Stimulated activated naive CD8-positive, alpha-beta T cell treated with anti-CD3 and anti-CD28 coated beads, Interleukin-15, Interleukin-2, amounts not matched to agents 100 ng/mL and 50 ng/mL, for 24 hours (primary cell): ENCODE measurements around the gene UNC13A.
A peak's percentile ranks its signal among the peaks of the same experiment; 100 is the strongest.

Source experiments
- H3K27ac Mint-ChIP-seq: one replicate; pipeline ENCODE4 v1.8.0; 2021; ENCODE audit warnings: mild to moderate bottlenecking, mixed read lengths
- H3K27me3 Mint-ChIP-seq: one replicate; pipeline ENCODE4 v1.8.0; 2021; ENCODE audit warnings: mixed read lengths
- H3K36me3 Mint-ChIP-seq: one replicate; pipeline ENCODE4 v1.8.0; 2021; ENCODE audit warnings: low read depth, mixed read lengths
- H3K4me1 Mint-ChIP-seq: one replicate; pipeline ENCODE4 v1.8.0; 2021; ENCODE audit warnings: low read depth, mixed read lengths
- H3K4me3 Mint-ChIP-seq: one replicate; pipeline ENCODE4 v1.8.0; 2021; ENCODE audit warnings: mild to moderate bottlenecking, mixed read lengths
- H3K9me3 Mint-ChIP-seq: one replicate; pipeline ENCODE4 v1.8.0; 2021; ENCODE audit warnings: mixed read lengths

UNC13A gene

DNA sequence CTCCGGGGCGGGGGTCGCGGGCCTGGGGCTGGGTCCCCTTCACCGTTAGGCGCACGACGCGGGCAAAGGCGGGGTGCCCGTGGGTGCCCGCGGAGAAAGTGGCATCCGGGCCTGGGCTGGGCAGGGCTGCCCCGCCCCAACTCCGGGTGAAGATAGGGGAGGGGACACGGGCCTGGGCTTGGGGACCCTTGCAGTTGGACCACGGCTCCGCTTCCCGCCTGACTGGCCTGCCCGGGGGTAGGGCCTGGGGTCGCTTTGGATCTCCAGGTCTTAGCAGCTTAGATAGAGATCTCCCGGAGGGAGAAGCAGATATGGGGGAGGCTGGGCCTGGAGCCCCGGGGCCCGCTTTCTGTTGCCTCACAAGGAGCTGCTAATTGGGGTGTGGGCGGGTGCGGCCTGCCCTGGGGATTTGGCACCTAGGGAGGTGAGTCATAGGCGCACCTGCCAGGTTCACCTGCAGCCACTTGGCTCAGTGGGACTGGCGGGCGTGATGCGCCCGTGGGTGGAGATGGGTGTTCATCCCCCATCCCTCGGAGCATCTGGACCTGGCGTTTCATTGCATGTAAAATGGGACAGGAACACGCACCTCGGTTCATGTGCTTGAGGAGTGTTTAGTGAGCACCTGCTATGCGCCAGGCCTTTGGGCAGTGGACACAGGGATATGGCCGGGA lies 31.7 kb upstream of the UNC13A start:
- Mint-ChIP-seq H3K36me3 (peaks cover 9% of the 10 kb centered on the region), H3K27me3 (no peaks in the 10 kb centered on the region), H3K4me1 (peaks cover 36% of the 10 kb centered on the region), H3K9me3 (no peaks in the 10 kb centered on the region), H3K4me3 (peak overlapping the region; percentile 88), H3K27ac (peak overlapping the region; percentile 85)

DNA sequence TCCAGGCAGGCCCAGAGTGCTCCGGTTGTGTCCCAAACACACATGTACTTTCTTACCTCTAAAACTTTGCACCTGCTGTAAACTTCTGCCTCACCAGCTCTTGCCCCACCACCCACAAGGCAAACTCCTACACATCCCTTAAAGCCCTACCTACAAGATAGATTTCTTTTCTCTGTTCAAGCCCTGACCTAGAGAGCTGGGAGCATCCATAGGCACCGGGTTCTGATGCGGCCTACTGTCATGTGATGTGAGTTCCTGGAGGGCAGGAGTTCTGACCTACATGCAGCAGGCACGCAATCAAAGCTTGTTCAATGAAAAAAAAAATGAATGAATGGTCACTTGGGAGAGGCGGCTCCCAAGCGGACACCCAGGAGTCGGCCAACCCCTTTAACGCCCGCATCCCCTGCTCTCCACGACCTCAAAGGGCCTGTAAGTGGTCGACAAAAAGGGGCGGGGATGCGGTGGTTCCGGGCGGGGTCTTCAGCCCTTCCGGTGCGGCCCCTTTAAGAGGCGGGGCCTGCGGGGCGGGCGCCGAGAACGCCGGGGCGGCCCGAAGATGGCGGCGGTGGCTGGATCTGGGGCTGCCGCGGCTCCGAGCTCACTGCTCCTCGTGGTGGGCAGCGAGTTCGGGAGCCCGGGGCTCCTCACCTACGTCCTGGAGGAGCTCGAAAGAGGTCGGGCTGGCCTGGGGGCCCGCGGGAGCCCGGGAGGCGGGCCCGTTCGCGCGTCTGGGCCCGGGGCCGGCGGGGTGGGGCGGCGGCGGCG lies 31.0 kb upstream of the UNC13A start, which contains the start of gene MAP1S:
Gene MAP1S, plus strand, starts transcription at position 534 of the 765 bp plus-strand sequence. Its CDS starts 23 bp downstream, at position 557.
- Mint-ChIP-seq H3K27me3 (no peaks in the 10 kb centered on the region), H3K27ac (peak within 1 kb of the TSS; percentile 85), H3K36me3 (peaks cover 7% of the 10 kb centered on the region), H3K4me3 (peak within 1 kb of the TSS; percentile 88), H3K9me3 (no peaks in the 10 kb centered on the region), H3K4me1 (peaks cover 36% of the 10 kb centered on the region)

DNA sequence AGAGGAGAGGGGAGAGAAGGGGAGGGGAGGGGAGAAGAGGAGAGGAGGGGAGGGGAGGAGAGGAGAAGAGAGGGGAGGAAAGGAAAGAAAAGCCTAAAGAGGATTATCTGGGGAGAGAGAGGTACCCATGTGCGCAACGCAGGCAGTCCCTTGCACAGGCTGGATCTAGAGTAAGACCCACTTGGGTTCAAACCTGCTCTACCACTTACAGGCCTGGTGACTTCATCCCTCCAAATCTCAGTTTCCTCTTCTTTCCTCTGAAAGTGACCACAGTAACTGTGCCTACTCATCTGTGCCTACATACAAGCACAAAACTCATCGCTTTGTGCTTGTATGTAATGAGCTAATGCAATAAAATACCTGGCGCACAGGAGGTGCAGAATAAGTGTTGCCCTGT lies 30.4 kb upstream of the UNC13A start:
- H3K9me3 Mint-ChIP-seq: no peaks in the 10 kb centered on the region
- peaks cover 3% of the 10 kb centered on the region for H3K36me3 Mint-ChIP-seq
- H3K4me3 Mint-ChIP-seq: peak overlapping the region; percentile 83
- H3K27ac Mint-ChIP-seq: peak overlapping the region; percentile 84
- no peaks in the 10 kb centered on the region for H3K27me3 Mint-ChIP-seq
- H3K4me1 Mint-ChIP-seq: peaks cover 36% of the 10 kb centered on the region

DNA sequence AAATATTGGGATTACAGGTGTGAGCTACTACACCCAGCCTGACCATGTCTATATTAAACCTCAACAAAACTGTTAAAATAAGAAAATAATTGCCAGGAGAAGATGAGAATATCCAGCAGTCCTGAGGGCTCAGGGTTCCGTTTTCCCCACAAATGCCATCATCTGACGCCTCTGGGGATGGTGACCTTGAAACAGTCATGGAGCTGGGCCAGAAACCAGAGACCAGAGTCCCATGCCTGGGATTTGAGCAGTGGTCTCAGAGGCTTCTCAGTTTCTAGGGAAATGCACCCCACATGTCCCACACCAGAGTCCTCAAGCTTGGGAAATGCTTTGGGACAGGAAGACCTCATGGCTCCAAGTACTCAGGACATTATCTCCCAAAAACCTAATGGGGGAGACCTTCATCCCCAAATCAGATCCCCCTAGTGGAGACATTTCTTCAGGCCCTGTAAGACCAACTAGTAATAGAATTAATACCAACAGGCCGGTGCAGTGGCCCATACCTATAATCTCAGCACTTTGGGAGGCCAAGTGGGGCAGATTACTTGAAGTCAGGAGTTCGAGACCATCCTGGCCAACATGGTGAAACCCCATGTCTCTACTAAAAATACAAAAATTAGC lies 28.3 kb upstream of the UNC13A start:
- H3K27ac Mint-ChIP-seq: no peak overlapping the region
- H3K27me3 Mint-ChIP-seq: no peaks in the 10 kb centered on the region
- H3K9me3 Mint-ChIP-seq: no peaks in the 10 kb centered on the region
- H3K4me1 Mint-ChIP-seq: peaks cover 29% of the 10 kb centered on the region
- no peak overlapping the region for H3K4me3 Mint-ChIP-seq
- peaks cover 3% of the 10 kb centered on the region for H3K36me3 Mint-ChIP-seq

DNA sequence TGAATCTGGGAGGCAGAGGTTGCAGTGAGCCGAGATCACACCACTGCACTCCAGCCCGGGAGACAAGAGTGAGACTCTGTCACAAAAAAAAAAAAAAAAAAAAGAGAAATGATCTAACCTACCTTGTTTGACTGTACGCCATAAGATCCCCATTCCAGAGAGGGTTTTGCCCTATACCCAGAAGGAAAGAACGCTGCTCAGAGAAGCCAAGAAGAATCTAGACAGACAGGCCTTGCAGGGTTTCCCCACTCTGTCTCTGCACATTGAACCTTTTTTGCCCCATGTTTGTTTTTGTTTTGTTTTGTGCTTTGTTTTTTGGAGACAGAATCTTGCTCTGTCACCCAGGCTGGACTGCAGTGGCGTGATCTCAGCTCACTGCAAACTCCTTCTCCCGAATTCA lies 23.7 kb upstream of the UNC13A start:
- Mint-ChIP-seq H3K27me3 (no peaks in the 10 kb centered on the region), H3K27ac (no peak overlapping the region), H3K4me1 (no peaks in the 10 kb centered on the region)

DNA sequence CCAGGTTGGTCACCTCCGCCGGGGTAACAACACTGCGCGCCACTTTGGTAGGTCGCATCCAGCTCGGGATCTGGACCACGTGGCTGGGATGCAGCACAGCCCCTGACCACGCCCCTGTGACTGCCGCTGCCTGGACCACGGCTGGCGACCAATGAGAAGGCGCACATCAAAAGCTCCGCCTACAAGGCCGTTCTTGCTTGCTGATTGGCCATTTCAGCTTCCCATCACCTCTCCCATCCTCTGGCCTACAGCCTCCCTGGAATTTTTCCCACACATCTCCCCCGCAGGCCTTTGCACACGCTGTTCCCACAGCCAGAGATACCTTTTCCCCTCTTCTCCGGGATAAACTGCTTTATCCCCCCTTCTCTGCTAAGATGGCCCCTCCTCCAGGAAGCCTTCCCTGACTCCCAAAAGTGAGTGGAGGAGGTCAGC lies 18.6 kb upstream of the UNC13A start:
- H3K4me1 Mint-ChIP-seq: no peaks in the 10 kb centered on the region
- H3K27ac Mint-ChIP-seq: no peak overlapping the region
- no peak overlapping the region for H3K4me3 Mint-ChIP-seq
- H3K36me3 Mint-ChIP-seq: no peaks in the 10 kb centered on the region
- no peaks in the 10 kb centered on the region for H3K27me3 Mint-ChIP-seq
- H3K9me3 Mint-ChIP-seq: no peaks in the 10 kb centered on the region

More for the DNA sequence above, 23.7 kb upstream of the UNC13A start:
- no peaks in the 10 kb centered on the region for H3K9me3 Mint-ChIP-seq
- H3K4me3 Mint-ChIP-seq: no peak overlapping the region
- no peaks in the 10 kb centered on the region for H3K36me3 Mint-ChIP-seq

DNA sequence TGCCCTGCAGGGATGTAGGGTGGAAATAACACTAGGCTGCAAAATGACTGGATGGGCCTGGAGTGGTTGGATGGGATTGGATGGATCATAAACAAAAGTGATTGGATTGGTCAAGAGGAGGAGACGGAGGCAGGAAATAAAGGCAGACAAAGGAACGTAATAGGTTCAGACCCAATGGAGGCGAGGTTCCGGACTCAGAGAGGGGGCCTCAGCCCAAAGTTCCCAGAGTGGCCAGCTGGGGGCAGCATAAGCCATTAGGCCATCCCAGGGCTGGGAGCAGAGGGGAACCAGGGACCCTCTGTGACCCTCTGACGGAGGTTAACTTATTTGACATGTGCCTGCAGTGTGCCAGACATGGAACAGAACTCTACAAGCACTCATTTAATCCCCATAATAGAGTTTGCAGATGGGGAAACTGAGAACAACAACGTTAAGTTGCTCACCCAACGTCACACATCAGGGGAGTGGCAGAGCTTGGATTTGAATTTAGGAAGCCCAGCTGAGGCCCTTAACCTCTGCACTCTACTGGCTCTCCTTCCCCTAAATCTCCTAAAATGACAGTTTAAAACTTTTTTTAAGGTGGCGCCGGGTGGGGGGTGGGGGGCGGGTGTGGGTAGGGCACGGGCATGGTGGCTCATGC lies 15.8 kb upstream of the UNC13A start:
- Mint-ChIP-seq H3K9me3 (no peaks in the 10 kb centered on the region), H3K27me3 (peaks cover 6% of the 10 kb centered on the region), H3K27ac (no peak overlapping the region), H3K4me1 (no peaks in the 10 kb centered on the region), H3K36me3 (no peaks in the 10 kb centered on the region), H3K4me3 (no peak overlapping the region)

DNA sequence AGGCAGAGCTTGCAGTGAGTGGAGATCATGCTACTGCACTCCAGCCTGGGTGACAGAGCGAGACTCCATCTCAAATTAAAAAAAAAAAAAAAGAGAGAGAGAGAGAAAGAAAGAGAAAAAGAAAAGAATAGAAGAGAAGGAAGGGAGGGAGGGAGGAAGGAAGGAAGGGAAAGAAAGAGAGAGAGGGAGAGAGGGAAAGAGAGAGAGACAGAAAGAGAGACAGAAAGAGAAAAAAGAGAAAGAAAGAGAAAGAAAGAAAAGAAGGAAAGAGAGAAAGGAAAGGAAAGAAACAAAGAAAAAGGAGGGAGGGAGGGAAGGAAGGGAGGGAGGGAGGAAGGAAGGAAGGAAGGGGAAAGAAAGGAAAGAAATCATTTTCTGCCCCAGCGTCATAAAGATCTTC lies 7.0 kb upstream of the UNC13A start:
- no peak overlapping the region for H3K27ac Mint-ChIP-seq
- no peaks in the 10 kb centered on the region for H3K4me1 Mint-ChIP-seq
- no peak overlapping the region for H3K4me3 Mint-ChIP-seq
- H3K27me3 Mint-ChIP-seq: peaks cover 44% of the 10 kb centered on the region
- H3K9me3 Mint-ChIP-seq: no peaks in the 10 kb centered on the region
- H3K36me3 Mint-ChIP-seq: no peaks in the 10 kb centered on the region

DNA sequence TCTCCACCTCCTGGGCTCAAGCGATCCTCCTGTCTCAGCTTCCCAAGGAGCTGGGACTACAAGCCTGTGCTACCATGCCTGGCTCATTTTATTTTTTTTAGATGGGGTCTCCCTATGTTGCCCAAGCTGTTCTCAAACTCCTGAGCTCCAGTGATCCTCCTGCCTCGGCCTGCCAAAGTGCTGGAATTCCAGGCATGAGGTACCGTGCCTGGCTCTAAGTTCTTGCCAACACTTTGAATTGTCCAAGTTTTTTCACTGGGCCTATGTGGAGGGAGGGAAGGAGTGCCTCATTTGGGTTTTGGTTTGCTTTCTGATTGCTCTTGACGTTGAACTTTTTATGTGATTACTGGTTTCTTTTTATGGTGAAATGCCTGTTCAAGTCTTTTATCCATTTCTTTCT lies 4.4 kb upstream of the UNC13A start:
- H3K9me3 Mint-ChIP-seq: no peaks in the 10 kb centered on the region
- peaks cover 6% of the 10 kb centered on the region for H3K4me1 Mint-ChIP-seq
- H3K27ac Mint-ChIP-seq: no peak overlapping the region
- H3K27me3 Mint-ChIP-seq: peaks cover 46% of the 10 kb centered on the region
- H3K36me3 Mint-ChIP-seq: no peaks in the 10 kb centered on the region
- no peak overlapping the region for H3K4me3 Mint-ChIP-seq

DNA sequence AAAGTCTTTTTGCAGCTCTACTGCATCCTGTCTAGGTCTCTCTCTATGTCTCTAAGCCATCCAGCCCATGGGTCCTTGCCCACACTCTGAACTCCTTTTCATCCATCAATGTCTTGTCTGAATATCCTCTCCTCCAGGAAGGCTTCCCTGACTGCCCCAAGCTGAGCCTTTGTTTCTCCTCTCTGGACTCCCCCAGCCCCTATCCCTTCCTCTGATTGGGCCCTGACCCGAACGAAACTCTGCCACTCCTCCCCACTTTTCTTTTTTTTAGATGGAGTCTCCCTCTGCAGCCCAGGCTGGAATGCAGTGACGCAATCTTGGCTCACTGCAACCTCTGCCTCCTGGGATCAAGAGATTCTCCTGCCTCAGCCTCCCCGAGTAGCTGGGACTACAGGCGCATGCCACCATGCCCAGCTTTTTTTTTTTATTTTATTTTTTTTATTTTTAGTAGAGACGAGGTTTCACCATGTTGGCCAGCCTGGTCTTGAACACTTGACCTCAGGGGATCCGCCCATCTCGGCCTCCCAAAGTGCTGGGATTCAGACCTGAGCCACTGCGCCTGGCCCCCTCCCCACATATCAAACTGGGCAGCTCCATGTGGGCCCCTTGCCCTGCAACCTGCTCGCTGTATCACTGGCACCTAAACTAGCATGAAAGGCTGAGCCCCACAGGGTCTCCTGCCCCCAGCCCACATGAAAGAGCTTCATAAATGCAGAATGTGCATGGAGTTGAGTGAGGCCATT lies 870 bp upstream of the UNC13A start:
- Mint-ChIP-seq H3K9me3 (no peaks in the 10 kb centered on the region), H3K36me3 (no peaks in the 10 kb centered on the region), H3K27ac (no peak overlapping the region), H3K27me3 (peaks cover 58% of the 10 kb centered on the region), H3K4me3 (no peak overlapping the region), H3K4me1 (peaks cover 8% of the 10 kb centered on the region)

DNA sequence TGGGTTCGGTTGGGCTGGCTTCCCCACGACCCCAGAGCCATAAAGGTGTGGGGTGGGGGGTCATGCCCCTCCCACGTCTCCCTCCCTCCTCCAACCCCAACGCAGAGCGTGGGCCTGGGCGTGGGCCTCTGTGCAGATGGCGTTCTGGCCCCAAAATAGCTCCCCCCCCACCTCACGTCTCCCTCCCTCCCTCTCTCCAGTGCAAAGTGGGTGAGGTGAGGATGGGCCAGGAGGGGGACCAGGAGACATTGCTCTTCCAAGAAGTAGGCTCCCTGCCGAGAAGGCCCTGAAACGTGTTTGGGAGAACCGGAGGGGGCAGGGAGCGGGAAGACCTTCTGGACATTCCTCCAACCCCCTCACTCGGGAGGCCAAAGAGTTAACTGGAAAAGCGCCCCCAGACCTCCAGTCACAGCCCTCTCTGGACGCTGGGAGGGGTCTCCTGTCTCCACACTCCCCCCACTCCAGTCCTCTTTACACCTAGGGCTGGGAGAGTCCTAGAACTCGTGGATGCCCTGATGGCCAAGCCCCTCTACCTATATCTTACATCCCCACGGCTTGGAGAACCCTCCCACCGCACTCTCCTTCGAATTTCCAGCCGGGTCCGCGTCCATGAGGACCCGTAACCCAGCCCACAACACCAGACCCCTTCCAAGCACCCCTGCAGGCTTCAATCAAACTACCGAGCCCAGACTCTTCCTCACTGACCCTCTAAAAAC lies 855 bp downstream of the UNC13A start:
- Mint-ChIP-seq H3K36me3 (no peaks in the 10 kb centered on the region), H3K9me3 (no peaks in the 10 kb centered on the region), H3K27ac (no peak overlapping the region), H3K4me1 (peaks cover 8% of the 10 kb centered on the region), H3K4me3 (peak overlapping the region; percentile 31), H3K27me3 (peaks cover 59% of the 10 kb centered on the region)

DNA sequence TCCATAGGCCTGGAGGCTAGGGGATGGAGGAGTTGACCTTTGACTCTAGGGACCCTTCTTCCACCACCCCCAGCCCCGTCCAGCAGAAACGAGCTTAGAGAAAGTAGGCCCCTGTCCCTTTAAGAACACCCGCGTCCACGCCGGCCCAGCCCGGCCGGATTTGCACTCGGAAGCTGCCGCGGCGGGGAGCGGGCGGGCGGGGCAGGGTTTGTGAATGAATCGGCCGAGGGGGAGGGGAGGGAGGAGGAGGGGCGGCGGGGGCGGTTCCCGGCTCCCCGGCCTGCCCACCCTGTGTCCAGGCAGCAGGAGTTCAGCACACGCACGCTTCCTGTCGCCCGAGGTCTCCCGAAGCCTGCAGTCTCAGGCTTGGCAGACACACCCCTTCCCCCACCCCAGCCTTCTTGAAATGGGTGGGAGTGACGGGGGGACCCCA lies 1.5 kb downstream of the UNC13A start:
- peaks cover 58% of the 10 kb centered on the region for H3K27me3 Mint-ChIP-seq

DNA sequence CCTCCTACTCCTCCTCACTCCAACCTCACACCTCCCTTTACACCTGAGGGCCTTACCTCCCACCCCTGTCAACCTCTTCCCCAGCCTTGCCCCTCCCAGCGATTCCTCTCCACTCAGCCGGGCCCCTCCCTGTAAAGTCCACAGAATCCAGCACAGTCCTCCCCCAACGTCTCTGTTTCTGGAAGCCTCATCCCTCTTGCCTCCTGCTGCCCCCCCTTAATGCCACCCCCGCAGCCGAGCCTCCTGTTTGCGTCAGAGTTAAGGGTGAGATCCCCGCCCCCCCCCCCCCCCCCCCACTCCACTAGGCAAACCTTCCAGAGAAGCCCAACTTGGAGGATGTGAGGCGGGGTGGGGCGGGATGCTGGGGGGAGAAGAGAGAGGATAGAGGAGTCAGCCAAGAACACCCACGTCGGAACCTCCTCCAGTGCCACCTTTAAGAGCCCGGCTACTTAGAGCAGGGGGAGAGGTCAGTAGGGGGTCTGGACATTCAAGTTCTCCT lies 2.1 kb downstream of the UNC13A start:
- Mint-ChIP-seq H3K4me3 (no peak overlapping the region), H3K27me3 (peaks cover 62% of the 10 kb centered on the region), H3K9me3 (no peaks in the 10 kb centered on the region), H3K27ac (no peak overlapping the region), H3K4me1 (peaks cover 8% of the 10 kb centered on the region), H3K36me3 (no peaks in the 10 kb centered on the region)

More for the DNA sequence above, 1.5 kb downstream of the UNC13A start:
- no peak overlapping the region for H3K4me3 Mint-ChIP-seq
- H3K27ac Mint-ChIP-seq: no peak overlapping the region
- H3K36me3 Mint-ChIP-seq: no peaks in the 10 kb centered on the region
- H3K9me3 Mint-ChIP-seq: no peaks in the 10 kb centered on the region
- H3K4me1 Mint-ChIP-seq: peaks cover 8% of the 10 kb centered on the region
